K562 (cell line): ENCODE results near the gene NFKB2. TPM values are rescaled to one million over a fixed set of nuclear protein-coding genes. Genes with fewer than 3 reads are reported as not detected.

Experiments
- ATAC-seq: fragments of 200-7000 bp; cut with Tn5 transposase; 3 replicates; pipeline ENCODE4 v1.9.1; 2020; ENCODE audit warnings: moderate library complexity
- BruUV-seq: library from RNA; stranded (reverse); fragments of 400-500 nt; replicated peaks from 2 replicates; lab custom pipeline; 2021; lab: Mats Ljungman, UMichigan
- CTCF ChIA-PET: fragments of 300-600 bp; formaldehyde crosslinking; extraction: SDS; loops from one replicate; lab custom pipeline; 2021; ENCODE audit warnings: low intra/inter-chr PET ratio; lab: Yijun Ruan, JAX
- POLR2A ChIA-PET: fragments of 300-600, 350-650 bp; sonication (Branson Sonifier 250); formaldehyde crosslinking; extraction: SDS; loops from one replicate; lab custom pipeline; 2021; ENCODE audit warnings: antibody characterized with exemption, inconsistent platforms; lab: Yijun Ruan, JAX
- DNase-seq, 4 experiments: peaks; one replicate each; pipeline versions ENCODE4 v3.0.0 to v3.0.0-alpha.2; 2011 to 2018; ENCODE audit warnings: low spot score in 3 of 4, mixed read lengths in 3 of 4; ENCODE audit errors: extremely low read depth in 1 of 4
- FAIRE-seq: peaks from 2 replicates; lab custom pipeline; 2011; peaks lifted over from hg19 to GRCh38; lab: Jason Lieb, UNC
- H2AFZ ChIP-seq: 2 replicates; pipeline ENCODE4 v1.6.0; 2011; ENCODE audit warnings: low read depth, low read length, control low read depth, inconsistent platforms
- H3K27ac ChIP-seq: fragments of 200-600 bp; 3 replicates; pipeline ENCODE4 v1.8.0; 2011; ENCODE audit warnings: low read depth, mild to moderate bottlenecking, control low read depth, inconsistent platforms, low read length, moderate library complexity, mixed read lengths; ENCODE audit errors: extremely low read depth
- H3K27me3 ChIP-seq, 2 experiments: fragments of 300-600 bp in 1 of 2; 2 replicates in 1 of 2; 3 replicates in 1 of 2; pipeline versions ENCODE4 v1.6.0 to v1.8.0; 2011; ENCODE audit warnings: inconsistent platforms in 2 of 2, low read length in 2 of 2, mild to moderate bottlenecking in 1 of 2, mixed read lengths in 1 of 2, moderate library complexity in 1 of 2; ENCODE audit not compliant: control insufficient read depth in 2 of 2, insufficient read depth in 2 of 2
- H3K36me3 ChIP-seq: fragments of 300-600 bp; 3 replicates; pipeline ENCODE4 v1.8.0; 2011; ENCODE audit warnings: mild to moderate bottlenecking, low read length, inconsistent platforms; ENCODE audit not compliant: control insufficient read depth, insufficient read depth
- H3K4me1 ChIP-seq, 2 experiments: fragments of 200-600 bp in 1 of 2; replicated peaks in 1 of 2; 2 replicates in 1 of 2; 3 replicates in 1 of 2; pipeline versions ENCODE4 v1.5.1 to v1.8.0; 2011; ENCODE audit warnings: inconsistent platforms in 2 of 2, low read length in 2 of 2, mild to moderate bottlenecking in 1 of 2, mixed read lengths in 1 of 2, moderate library complexity in 1 of 2; ENCODE audit not compliant: control insufficient read depth in 2 of 2, insufficient read depth in 2 of 2
- H3K4me2 ChIP-seq: 2 replicates; pipeline ENCODE4 v1.6.1; 2011; ENCODE audit warnings: low read length, control low read depth, inconsistent platforms, mixed read lengths; ENCODE audit not compliant: insufficient read depth
- H3K4me3 ChIP-seq: fragments of 200-600 bp; sonication (generic), shearing (Covaris generic); 2 replicates; pipeline ENCODE4 v1.5.1; 2016; ENCODE audit warnings: control low read depth, inconsistent platforms
- H3K79me2 ChIP-seq: fragments of 200-600 bp; 3 replicates; pipeline ENCODE4 v1.8.0; 2011; ENCODE audit warnings: low read length, inconsistent platforms; ENCODE audit not compliant: control insufficient read depth, insufficient read depth
- H3K9ac ChIP-seq, 2 experiments: 2 replicates each; pipeline versions ENCODE4 v1.6.0 to v1.6.1; 2011; ENCODE audit warnings: low read depth in 2 of 2, low read length in 2 of 2, control low read depth in 1 of 2, inconsistent platforms in 1 of 2, mild to moderate bottlenecking in 1 of 2, mixed read lengths in 1 of 2; ENCODE audit not compliant: insufficient read depth in 1 of 2
- H3K9me1 ChIP-seq: one replicate; pipeline ENCODE4 v1.6.0; 2011; ENCODE audit warnings: inconsistent platforms, mild to moderate bottlenecking, low read length, moderate library complexity; ENCODE audit not compliant: control insufficient read depth, insufficient read depth
- H3K9me3 ChIP-seq: replicated peaks from 2 replicates; pipeline ENCODE4 v1.5.1; 2011; ENCODE audit warnings: low read depth, low read length, inconsistent platforms; ENCODE audit not compliant: control insufficient read depth, insufficient read depth
- H4K20me1 ChIP-seq: replicated peaks from 2 replicates; pipeline ENCODE4 v1.6.1; 2011; ENCODE audit warnings: low read length, inconsistent platforms, mixed read lengths; ENCODE audit not compliant: control insufficient read depth, insufficient read depth
- ASH1L ChIP-seq: fragments of 450-650 bp; IDR thresholded peaks from 2 replicates; pipeline ENCODE4 v1.6.1; 2018; ENCODE audit warnings: borderline replicate concordance, mild to moderate bottlenecking, low read depth; ENCODE audit not compliant: partially characterized antibody
- CREB1 ChIP-seq, 2 experiments: sonication (generic) in 1 of 2; formaldehyde crosslinking in 1 of 2; IDR thresholded peaks; 2 replicates each; pipeline versions ENCODE4 v1.6.1 to v1.8.0; 2012 to 2022; ENCODE audit warnings: inconsistent platforms in 1 of 2, mild to moderate bottlenecking in 1 of 2, missing genetic modification reagents in 1 of 2, moderate library complexity in 1 of 2
- ELF2 ChIP-seq: fragments of 250-450 bp; sonication (Bioruptor Pico); IDR thresholded peaks from 2 replicates; pipeline ENCODE4 v1.5.0; 2021; ENCODE audit warnings: mild to moderate bottlenecking
- ETV1 ChIP-seq: fragments of 450-650 bp; conservative IDR thresholded peaks from 2 replicates; pipeline ENCODE4 v1.6.1; 2016; ENCODE audit warnings: missing genetic modification characterization, control low read depth, low read depth, missing compliant biosample characterization
- FOXM1 ChIP-seq, 2 experiments: fragments of 450-650 bp in 1 of 2; sonication (generic) in 1 of 2; formaldehyde crosslinking in 1 of 2; IDR thresholded peaks; 2 replicates each; pipeline versions ENCODE4 v1.6.1 to v1.9.0; 2017 to 2022; ENCODE audit warnings: low read depth in 2 of 2, mild to moderate bottlenecking in 2 of 2, missing genetic modification reagents in 1 of 2, moderate library complexity in 1 of 2
- HDAC2 ChIP-seq: fragments of 450-650 bp; IDR thresholded peaks from 2 replicates; pipeline ENCODE4 v1.6.1; 2016; ENCODE audit warnings: mild to moderate bottlenecking
- KDM5B ChIP-seq: fragments of 200-600 bp; sonication (generic); IDR thresholded peaks from 2 replicates; pipeline ENCODE4 v1.6.1; 2012; ENCODE audit warnings: low read depth, mild to moderate bottlenecking, moderate library complexity, low read length, control low read depth, inconsistent platforms; ENCODE audit not compliant: insufficient replicate concordance
- KHSRP ChIP-seq: fragments of 450-650 bp; IDR thresholded peaks from 2 replicates; pipeline ENCODE4 v1.6.1; 2017
- NFXL1 ChIP-seq: fragments of 450-650 bp; formaldehyde crosslinking; IDR thresholded peaks from 2 replicates; pipeline ENCODE4 v1.4.0; 2021; ENCODE audit warnings: mild to moderate bottlenecking
- NRF1 ChIP-seq, 2 experiments: fragments of 450-650 bp; IDR thresholded peaks in 1 of 2; conservative IDR thresholded peaks in 1 of 2; 2 replicates each; pipeline ENCODE4 v1.6.1; 2014; ENCODE audit warnings: mild to moderate bottlenecking in 2 of 2
- PRMT5 ChIP-seq: sonication (generic); formaldehyde crosslinking; IDR thresholded peaks from 2 replicates; pipeline ENCODE4 v1.5.0; 2020; ENCODE audit warnings: missing genetic modification reagents
- RBFOX2 ChIP-seq: fragments of 200-400 bp; formaldehyde crosslinking; IDR thresholded peaks from 2 replicates; pipeline ENCODE4 v1.6.1; 2017; ENCODE audit warnings: low read depth, mild to moderate bottlenecking, low read length, moderate library complexity
- TAF7 ChIP-seq: fragments of 450-650 bp; IDR thresholded peaks from 2 replicates; pipeline ENCODE4 v1.6.1; 2016; ENCODE audit warnings: missing genetic modification characterization, missing compliant biosample characterization
- ZNF140 ChIP-seq: fragments of 250-450 bp; sonication (Bioruptor Pico); IDR thresholded peaks from 2 replicates; pipeline ENCODE4 v1.8.0; 2021; ENCODE audit warnings: moderate library complexity, mild to moderate bottlenecking, inconsistent platforms
- ZNF644 ChIP-seq: fragments of 200-800 bp; sonication (Bioruptor generic); IDR thresholded peaks from 2 replicates; pipeline ENCODE4 v1.6.1; 2016; ENCODE audit warnings: low read depth, missing genetic modification characterization, missing compliant biosample characterization
- WGBS: fragments of 100-300 bp; shearing (Covaris generic); methylation state at CpG from one replicate; pipeline ENCODE4 v1.1.6; 2016; ENCODE audit warnings: low coverage, mixed read lengths; ENCODE audit not compliant: insufficient coverage; ENCODE audit errors: missing lambda C conversion rate; 5-methylcytosine and 5-hydroxymethylcytosine counted together
- in situ Hi-C: fragments of 300-500 bp; cut with MboI; formaldehyde crosslinking; loops from 4 replicates; pipeline ENCODE4 v1.15.0; 2018; ENCODE audit warnings: inconsistent platforms, mixed read lengths
- intact Hi-C: fragments of 100-400 bp; cut with micrococcal nuclease; formaldehyde crosslinking; loops from 2 replicates; pipeline ENCODE4 v1.14.2; 2022
- polyA plus RNA-seq, 8 experiments: library from polyadenylated mRNA; depleted of rRNA in 4 of 8; stranded (reverse) in 5 of 8; unstranded in 3 of 8; fragments of >200 nt; fragmentation: Nextera tagmentation in 2 of 8; fragmentation: Illumina TruSeq in 1 of 8; extraction: Ambion mirVana in 2 of 8; extraction: Trizol in 1 of 8; gene quantifications; 2 replicates each; pipeline versions ENCODE4 v1.2.1 to v1.2.3, GENCODE V29; 2011 to 2014; ENCODE audit warnings: inconsistent platforms in 1 of 8, missing spikeins in 1 of 8
- total RNA-seq, 7 experiments: library from RNA; depleted of rRNA in 6 of 7; stranded (reverse); fragments of >200 nt in 6 of 7; fragmentation: Illumina TruSeq in 2 of 7; extraction: Trizol in 2 of 7; gene quantifications; 2 replicates each; pipeline versions ENCODE4 v1.2.1 to v1.2.3, GENCODE V29; 2011 to 2021; ENCODE audit warnings: low replicate concordance in 1 of 7
- TF ChIP-seq, protein P1 (sequence below): fragments of 450-650 bp; IDR thresholded peaks from 2 replicates; pipeline ENCODE4 v1.7.1; 2018; ENCODE audit warnings: mild to moderate bottlenecking, low read depth; ENCODE audit not compliant: partially characterized antibody
- TF ChIP-seq, protein P2 (sequence below): sonication (generic); formaldehyde crosslinking; IDR thresholded peaks from 2 replicates; pipeline ENCODE4 v1.8.1; 2022; ENCODE audit warnings: missing genetic modification reagents

The NFKB2 gene
- total and polyA plus RNA-seq, 9 of the 15 experiments (the other 6 are each of a cell fraction or from before 2014, with no cell fraction given), result 0.07 to 20.3 (median 7.9) TPM

DNA sequence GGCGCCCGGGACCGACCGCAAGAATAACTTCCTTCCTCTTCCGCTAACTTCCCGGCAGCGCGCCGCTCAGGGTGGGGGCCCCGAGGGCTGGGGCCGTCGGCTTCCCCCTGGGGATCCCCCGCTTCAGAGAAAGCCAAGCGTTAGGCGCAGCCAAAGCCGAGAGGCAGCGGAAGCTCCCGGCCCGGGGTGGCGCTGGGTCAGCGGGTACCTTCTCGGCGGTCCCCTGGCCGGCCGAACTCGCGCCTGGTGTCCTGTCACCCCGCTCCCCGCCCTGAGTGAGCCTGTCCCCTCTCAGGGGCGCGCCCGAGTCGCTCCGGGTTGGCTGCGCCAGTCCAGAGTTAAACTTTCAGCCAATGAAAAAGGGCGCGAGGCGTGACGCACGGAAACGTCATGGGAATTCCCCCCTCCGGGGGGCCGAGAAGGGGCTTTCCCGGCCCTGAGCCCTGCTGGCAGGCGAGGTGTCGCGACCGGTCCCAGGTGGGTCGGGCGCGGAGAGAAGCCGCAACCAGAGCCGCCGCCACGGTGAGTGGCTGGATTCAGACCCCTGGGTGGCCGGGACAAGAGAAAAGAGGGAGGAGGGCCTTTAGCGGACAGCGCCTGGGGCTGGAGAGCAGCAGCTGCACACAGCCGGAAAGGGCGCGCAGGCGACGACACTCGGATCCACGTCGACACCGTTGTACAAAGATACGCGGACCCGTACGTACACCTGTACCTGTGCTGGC lies 1.3 kb upstream of the NFKB2 start:
- intact Hi-C loops, result loop anchor here (1.0 kb wide), 2 partner anchors 85 to 189 kb away; no protein-coding TSS in a partner anchor
- Histone ChIP-seq H3K27me3 (no peaks in the 10 kb centered on the region), H3K9me3 (no peaks in the 10 kb centered on the region), H4K20me1 (no peaks in the 10 kb centered on the region), H3K4me3 (peak overlapping the region; percentile 78), H3K9ac (peak overlapping the region; percentile 63 to 92; a peak in 3 of 4 replicates), H3K4me1 (peaks cover 14 to 40% of the 10 kb centered on the region in 2 experiments; a peak in 4 of 5 replicates), H3K79me2 (peaks cover 7% of the 10 kb centered on the region; the same call in 1 of the 3 replicates), H3K9me1 (no peaks in the 10 kb centered on the region), H3K4me2 (peak overlapping the region; percentile 99), H3K36me3 (peaks cover 12% of the 10 kb centered on the region; the same call in 1 of the 3 replicates), H3K27ac (peak overlapping the region; percentile 66), H2AFZ (peak overlapping the region; percentile 88)
- POLR2A ChIA-PET, result interaction anchor here (0.6 to 1.9 kb wide), 3 partner anchors 28 to 227 kb away, joined by 3 to 6 read pairs (median 3); no protein-coding TSS in a partner anchor
- FAIRE-seq (peak; percentile 84), ATAC-seq (peak; percentile 93), DNase-seq (peak; percentile 87 to 93 (median 90))
- in situ Hi-C loops, result loop anchor here (25.0 kb wide), 1 partner anchor 193 kb away; no protein-coding TSS in a partner anchor
- CTCF ChIA-PET, result interaction anchor here (0.8 to 0.9 kb wide), 3 partner anchors 29 to 85 kb away, joined by 3 to 4 read pairs (median 3); no protein-coding TSS in a partner anchor
- WGBS, result under 1% methylated on average over 34 of the region's 71 CpGs
- BruUV-seq, result no TSS peak
- peak; percentile 56; the same call in 1 of the 2 replicates for TF ChIP-seq HDAC2
- TF ChIP-seq, protein P1, sequence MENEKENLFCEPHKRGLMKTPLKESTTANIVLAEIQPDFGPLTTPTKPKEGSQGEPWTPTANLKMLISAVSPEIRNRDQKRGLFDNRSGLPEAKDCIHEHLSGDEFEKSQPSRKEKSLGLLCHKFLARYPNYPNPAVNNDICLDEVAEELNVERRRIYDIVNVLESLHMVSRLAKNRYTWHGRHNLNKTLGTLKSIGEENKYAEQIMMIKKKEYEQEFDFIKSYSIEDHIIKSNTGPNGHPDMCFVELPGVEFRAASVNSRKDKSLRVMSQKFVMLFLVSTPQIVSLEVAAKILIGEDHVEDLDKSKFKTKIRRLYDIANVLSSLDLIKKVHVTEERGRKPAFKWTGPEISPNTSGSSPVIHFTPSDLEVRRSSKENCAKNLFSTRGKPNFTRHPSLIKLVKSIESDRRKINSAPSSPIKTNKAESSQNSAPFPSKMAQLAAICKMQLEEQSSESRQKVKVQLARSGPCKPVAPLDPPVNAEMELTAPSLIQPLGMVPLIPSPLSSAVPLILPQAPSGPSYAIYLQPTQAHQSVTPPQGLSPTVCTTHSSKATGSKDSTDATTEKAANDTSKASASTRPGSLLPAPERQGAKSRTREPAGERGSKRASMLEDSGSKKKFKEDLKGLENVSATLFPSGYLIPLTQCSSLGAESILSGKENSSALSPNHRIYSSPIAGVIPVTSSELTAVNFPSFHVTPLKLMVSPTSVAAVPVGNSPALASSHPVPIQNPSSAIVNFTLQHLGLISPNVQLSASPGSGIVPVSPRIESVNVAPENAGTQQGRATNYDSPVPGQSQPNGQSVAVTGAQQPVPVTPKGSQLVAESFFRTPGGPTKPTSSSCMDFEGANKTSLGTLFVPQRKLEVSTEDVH, result peak; percentile 52
- no peak for TF ChIP-seq ZNF644 (tag)
- TF ChIP-seq ZNF140 (CRISPR knock-in tag), result no peak
- TF ChIP-seq KDM5B, result peak; percentile 45
- TF ChIP-seq NFXL1 (CRISPR knock-in tag), result no peak
- TF ChIP-seq RBFOX2, result peak; percentile 81
- TF ChIP-seq NRF1 (conservative IDR thresholded peaks at IDR 0.05 in 1 of 2, IDR thresholded peaks at IDR 0.05 in 1 of 2), result peak; percentile 79 to 82
- TF ChIP-seq PRMT5, result no peak; the same call in 1 of the 2 replicates
- peak; percentile 74 for TF ChIP-seq KHSRP
- no peak for TF ChIP-seq TAF7
- peak; percentile 96 for TF ChIP-seq CREB1 (IDR thresholded peaks at IDR 0.05)
- TF ChIP-seq CREB1 (CRISPR knock-in tag; IDR thresholded peaks at IDR 0.05), result peak; percentile 92
- no peak for TF ChIP-seq ELF2 (CRISPR knock-in tag)
- TF ChIP-seq ETV1, result peak; percentile 48
- TF ChIP-seq ASH1L, result peak; percentile 26
- 0 out of 2 replicates have a peak, but pooled peaks have one; percentile 37 for TF ChIP-seq FOXM1 (IDR thresholded peaks at IDR 0.05; ENCODE audit: low read depth)
- no peak for TF ChIP-seq FOXM1 (CRISPR knock-in tag; IDR thresholded peaks at IDR 0.05; ENCODE audit: low read depth)
- TF ChIP-seq, protein P2, sequence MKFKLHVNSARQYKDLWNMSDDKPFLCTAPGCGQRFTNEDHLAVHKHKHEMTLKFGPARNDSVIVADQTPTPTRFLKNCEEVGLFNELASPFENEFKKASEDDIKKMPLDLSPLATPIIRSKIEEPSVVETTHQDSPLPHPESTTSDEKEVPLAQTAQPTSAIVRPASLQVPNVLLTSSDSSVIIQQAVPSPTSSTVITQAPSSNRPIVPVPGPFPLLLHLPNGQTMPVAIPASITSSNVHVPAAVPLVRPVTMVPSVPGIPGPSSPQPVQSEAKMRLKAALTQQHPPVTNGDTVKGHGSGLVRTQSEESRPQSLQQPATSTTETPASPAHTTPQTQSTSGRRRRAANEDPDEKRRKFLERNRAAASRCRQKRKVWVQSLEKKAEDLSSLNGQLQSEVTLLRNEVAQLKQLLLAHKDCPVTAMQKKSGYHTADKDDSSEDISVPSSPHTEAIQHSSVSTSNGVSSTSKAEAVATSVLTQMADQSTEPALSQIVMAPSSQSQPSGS, result no peak
